HEK293T (cell line): ENCODE measurements around the gene EXOC8.
A peak's percentile ranks its signal among the peaks of the same experiment; 100 is the strongest.

ENCODE experiments used
- CTCF ChIA-PET: fragments of 350-600 bp; formaldehyde crosslinking; extraction: SDS; loops from one replicate; lab custom pipeline; 2021; ENCODE audit warnings: antibody characterized with exemption, inconsistent platforms; lab: Yijun Ruan, JAX
- POLR2A ChIA-PET: fragments of 350-600 bp; formaldehyde crosslinking; extraction: SDS; loops from one replicate; lab custom pipeline; 2020; ENCODE audit warnings: antibody characterized with exemption, inconsistent platforms; lab: Yijun Ruan, JAX
- DNase-seq: peaks from one replicate; pipeline ENCODE4 v3.0.0; 2012; ENCODE audit warnings: mixed read lengths; ENCODE audit errors: extremely low spot score
- ARNT ChIP-seq: fragments of 450-650 bp; IDR thresholded peaks from 2 replicates; pipeline ENCODE4 v1.6.1; 2017; ENCODE audit warnings: mild to moderate bottlenecking
- BHLHE40 ChIP-seq: fragments of 450-650 bp; IDR thresholded peaks from 2 replicates; pipeline ENCODE4 v1.6.1; 2016; ENCODE audit warnings: mild to moderate bottlenecking, moderate library complexity, borderline replicate concordance
- CTBP1 ChIP-seq: fragments of 450-650 bp; IDR thresholded peaks from 2 replicates; pipeline ENCODE4 v1.6.1; 2016; ENCODE audit warnings: borderline replicate concordance
- ELF4 ChIP-seq: fragments of 450-650 bp; IDR thresholded peaks from 2 replicates; pipeline ENCODE4 v1.6.1; 2017; ENCODE audit warnings: antibody characterized with exemption
- FOXA1 ChIP-seq: fragments of 450-650 bp; IDR thresholded peaks from 2 replicates; pipeline ENCODE4 v1.6.1; 2016; ENCODE audit warnings: mild to moderate bottlenecking
- FOXM1 ChIP-seq: fragments of 450-650 bp; IDR thresholded peaks from 2 replicates; pipeline ENCODE4 v1.6.1; 2017; ENCODE audit warnings: mild to moderate bottlenecking, borderline replicate concordance
- HDGF ChIP-seq: fragments of 450-650 bp; IDR thresholded peaks from 2 replicates; pipeline ENCODE4 v1.6.1; 2017; ENCODE audit warnings: antibody characterized with exemption, borderline replicate concordance
- L3MBTL2 ChIP-seq: fragments of 450-650 bp; conservative IDR thresholded peaks from 2 replicates; pipeline ENCODE4 v1.6.1; 2016; ENCODE audit warnings: mild to moderate bottlenecking
- LEF1 ChIP-seq: fragments of 450-650 bp; IDR thresholded peaks from 2 replicates; pipeline ENCODE4 v1.6.1; 2017; ENCODE audit warnings: mild to moderate bottlenecking, borderline replicate concordance
- NFRKB ChIP-seq: fragments of 450-650 bp; IDR thresholded peaks from 2 replicates; pipeline ENCODE4 v1.6.1; 2016; ENCODE audit warnings: mild to moderate bottlenecking, moderate library complexity
- SP1 ChIP-seq: fragments of 450-650 bp; IDR thresholded peaks from 2 replicates; pipeline ENCODE4 v1.6.1; 2017
- SUZ12 ChIP-seq: fragments of 450-650 bp; IDR thresholded peaks from 2 replicates; pipeline ENCODE4 v1.6.1; 2016; ENCODE audit warnings: mild to moderate bottlenecking
- TARDBP ChIP-seq: fragments of 450-650 bp; IDR thresholded peaks from 2 replicates; pipeline ENCODE4 v1.6.1; 2016
- ZNF384 ChIP-seq: fragments of 450-650 bp; IDR thresholded peaks from 2 replicates; pipeline ENCODE4 v1.6.1; 2016
- TF ChIP-seq, protein P1 (sequence below): fragments of 450-650 bp; IDR thresholded peaks from 2 replicates; pipeline ENCODE4 v1.6.1; 2016

The EXOC8 gene

DNA sequence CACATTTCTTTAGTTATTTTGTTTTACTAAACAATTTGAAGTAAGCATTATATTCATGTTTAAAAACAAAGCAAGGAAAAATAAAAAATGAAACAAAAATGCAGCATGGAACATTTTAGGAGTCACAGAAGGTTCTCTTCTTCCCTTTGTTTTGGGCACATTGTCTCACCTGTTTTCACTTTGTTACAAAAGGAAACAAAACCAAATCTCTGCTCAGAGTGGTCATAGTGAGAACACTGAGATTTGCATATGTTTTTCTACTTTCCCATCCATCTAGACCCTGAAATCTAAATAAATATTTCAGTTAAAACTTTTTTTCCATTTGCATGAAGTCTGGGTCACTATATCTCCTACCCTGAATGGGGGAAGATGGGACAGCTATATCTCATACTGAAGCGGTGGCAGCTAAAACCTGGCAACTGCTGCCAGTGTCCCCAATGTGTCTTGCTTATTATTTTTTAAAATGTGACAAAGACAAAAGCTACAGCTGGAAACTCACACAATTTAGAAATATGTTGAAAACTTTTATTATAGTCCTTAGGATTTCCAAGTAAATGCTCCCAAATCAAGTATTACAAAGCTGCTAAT, 3.5 kb downstream of the EXOC8 start:
- no peak for DNase-seq
- POLR2A ChIA-PET, result no interaction called here
- TF ChIP-seq CTBP1 (no peak), LEF1 (no peak), ARNT (no peak)
- TF ChIP-seq, protein P1, sequence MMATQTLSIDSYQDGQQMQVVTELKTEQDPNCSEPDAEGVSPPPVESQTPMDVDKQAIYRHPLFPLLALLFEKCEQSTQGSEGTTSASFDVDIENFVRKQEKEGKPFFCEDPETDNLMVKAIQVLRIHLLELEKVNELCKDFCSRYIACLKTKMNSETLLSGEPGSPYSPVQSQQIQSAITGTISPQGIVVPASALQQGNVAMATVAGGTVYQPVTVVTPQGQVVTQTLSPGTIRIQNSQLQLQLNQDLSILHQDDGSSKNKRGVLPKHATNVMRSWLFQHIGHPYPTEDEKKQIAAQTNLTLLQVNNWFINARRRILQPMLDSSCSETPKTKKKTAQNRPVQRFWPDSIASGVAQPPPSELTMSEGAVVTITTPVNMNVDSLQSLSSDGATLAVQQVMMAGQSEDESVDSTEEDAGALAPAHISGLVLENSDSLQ, result peak; percentile 14; the same call in 1 of the 2 replicates
- CTCF ChIA-PET, result interaction anchor here (0.7 to 1.5 kb wide), 3 partner anchors 18 to 23 kb away, joined by 3 to 9 read pairs (median 4); no protein-coding TSS in a partner anchor

GRCh38 chr1:231332761-231333160, 4.9 kb downstream of the EXOC8 start:
- POLR2A ChIA-PET, result no interaction called here
- no peak for TF ChIP-seq ZNF384
- TF ChIP-seq, protein P1, result 0 out of 2 replicates have a peak, but pooled peaks have one; percentile 36
- CTCF ChIA-PET, result no interaction called here
- no peak for DNase-seq

DNA sequence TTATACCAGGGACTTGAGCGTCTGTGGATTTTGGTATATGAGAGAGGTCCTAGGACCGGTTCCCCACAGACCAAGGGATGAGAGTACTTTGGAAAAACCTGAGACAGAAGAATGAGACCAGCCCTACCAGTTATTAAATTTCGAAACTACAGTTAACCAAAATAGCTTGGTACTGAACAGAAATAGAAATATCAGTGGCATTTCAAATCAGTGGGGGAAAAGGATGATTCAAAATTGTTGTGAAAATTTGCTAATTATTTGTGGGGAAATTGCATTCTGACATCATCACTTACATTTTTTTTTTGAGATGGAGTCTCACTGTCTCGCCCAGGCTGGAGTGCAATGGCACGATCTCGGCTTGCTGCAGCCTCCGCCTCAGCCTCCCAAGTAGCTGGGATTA, 8.2 kb downstream of the EXOC8 start:
- POLR2A ChIA-PET, result no interaction called here
- TF ChIP-seq LEF1 (no peak), FOXM1 (no peak), ELF4 (no peak), ZNF384 (no peak), SP1 (no peak), BHLHE40 (no peak), SUZ12 (no peak), NFRKB (no peak), TARDBP (no peak)
- TF ChIP-seq, protein P1, result no peak
- DNase-seq, result no peak
- CTCF ChIA-PET, result interaction anchor here (1.4 kb wide), 1 partner anchor 14 kb away, joined by 3 read pairs; no protein-coding TSS in a partner anchor

DNA sequence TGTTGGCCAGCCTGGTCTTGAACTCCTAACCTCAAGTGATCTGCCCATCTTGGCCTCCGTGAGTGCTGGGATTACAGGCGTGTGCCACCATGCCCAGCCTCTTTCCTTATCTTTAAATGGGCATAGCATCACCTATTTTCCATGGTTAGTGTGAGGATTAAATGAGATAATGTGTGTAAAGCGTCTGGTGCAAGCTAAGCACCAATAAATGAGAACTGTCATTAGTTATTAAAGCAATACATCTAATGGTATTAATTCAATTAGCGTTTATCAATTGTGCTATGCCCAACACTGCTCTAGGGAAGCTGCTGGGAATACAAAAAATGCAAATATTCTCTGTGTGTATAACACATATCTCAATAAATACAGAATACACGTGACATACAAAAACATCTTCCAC, 10.0 kb downstream of the EXOC8 start:
- CTCF ChIA-PET, result no interaction called here
- POLR2A ChIA-PET, result no interaction called here
- DNase-seq, result no peak
- TF ChIP-seq L3MBTL2 (no peak), ELF4 (no peak), HDGF (no peak), ZNF384 (no peak), TARDBP (no peak), BHLHE40 (no peak), NFRKB (no peak), SP1 (no peak), SUZ12 (no peak), FOXA1 (no peak), CTBP1 (no peak)
- TF ChIP-seq, protein P1, result no peak

GRCh38 chr1:231326248-231326647, 11.4 kb downstream of the EXOC8 start:
- TF ChIP-seq ARNT, result no peak
- TF ChIP-seq LEF1, result no peak
- no peak for TF ChIP-seq L3MBTL2
- TF ChIP-seq NFRKB, result no peak
- TF ChIP-seq FOXA1, result no peak
- POLR2A ChIA-PET, result interaction anchor here (0.6 kb wide), 1 partner anchor 9 kb away, joined by 3 read pairs; no protein-coding TSS in a partner anchor
- DNase-seq, result no peak
- CTCF ChIA-PET, result no interaction called here

- ChIA-PET CTCF (interaction anchor here (0.6 kb wide), 1 partner anchor 44 kb away, joined by 3 read pairs; no protein-coding TSS in a partner anchor), POLR2A (no interaction called here)
- TF ChIP-seq TARDBP (no peak), SUZ12 (no peak), FOXM1 (no peak), CTBP1 (no peak), ARNT (no peak), ELF4 (no peak), FOXA1 (no peak), SP1 (no peak)
- no peak for DNase-seq
Measured at GRCh38 chr1:231324660-231325059, 13.0 kb downstream of the EXOC8 start.
